Ectodermal cell (in vitro differentiated cells): ENCODE data around the gene ABO.
"Not testable (repeated sequence)": the region's sequence is repeated elsewhere in the genome, so short reads cannot be mapped to it uniquely, and the experiment has no call there.

Experiments used
- H3K27ac ChIP-seq: 2 replicates; pipeline ENCODE4 v1.7.0; 2013; ENCODE audit warnings: mild to moderate bottlenecking, low read depth, low read length; ENCODE audit not compliant: insufficient read depth, poor library complexity, severe bottlenecking
- H3K27me3 ChIP-seq: 2 replicates; pipeline ENCODE4 v1.7.0; 2013; ENCODE audit warnings: mild to moderate bottlenecking, low read length; ENCODE audit not compliant: insufficient read depth, control insufficient read depth, poor library complexity, severe bottlenecking
- H3K36me3 ChIP-seq: one replicate; pipeline ENCODE4 v1.7.0; 2013; ENCODE audit warnings: low read length; ENCODE audit not compliant: control insufficient read depth, insufficient read depth
- H3K4me1 ChIP-seq: one replicate; pipeline ENCODE4 v1.7.0; 2013; ENCODE audit warnings: low read length; ENCODE audit not compliant: control insufficient read depth, insufficient read depth
- H3K4me3 ChIP-seq: 2 replicates; pipeline ENCODE4 v1.7.0; 2013; ENCODE audit warnings: low read depth, low read length, control low read depth; ENCODE audit not compliant: insufficient read depth
- H3K9me3 ChIP-seq: 2 replicates; pipeline ENCODE4 v1.7.0; 2013; ENCODE audit warnings: mild to moderate bottlenecking, low read length, moderate library complexity; ENCODE audit not compliant: control insufficient read depth
- WGBS, 2 experiments: methylation state at CpG; one replicate each; pipeline ENCODE4 v1.1.7; 2013; ENCODE audit warnings: missing lambda C conversion rate in 2 of 2; 5-methylcytosine and 5-hydroxymethylcytosine counted together

The ABO gene

GRCh38 chr9:133246562-133246961 is 28.4 kb downstream of the ABO start:
- peaks cover 4% of the 10 kb centered on the region for H3K27me3 ChIP-seq
- H3K4me3 ChIP-seq: no peak overlapping the region
- no peak overlapping the region for H3K27ac ChIP-seq
- H3K36me3 ChIP-seq: no peaks in the 10 kb centered on the region
- no peaks in the 10 kb centered on the region for H3K9me3 ChIP-seq
- WGBS, 2 experiments: 89 to 90% methylated on average over 16 of the region's 16 CpGs
- no peaks in the 10 kb centered on the region for H3K4me1 ChIP-seq

- 92% methylated on average over 4 of the region's 8 CpGs for WGBS, 2 experiments
- Histone ChIP-seq H3K27me3 (peaks cover 12% of the 10 kb centered on the region), H3K4me1 (peaks cover 4% of the 10 kb centered on the region), H3K4me3 (no peak overlapping the region), H3K9me3 (no peaks in the 10 kb centered on the region), H3K36me3 (no peaks in the 10 kb centered on the region), H3K27ac (no peak overlapping the region)
These were observed 32.0 kb downstream of the ABO start for GRCh38 chr9:133242991-133243390.

- 82 to 83% methylated on average over 14 of the region's 14 CpGs for WGBS, 2 experiments
- peaks cover 19% of the 10 kb centered on the region for H3K27me3 ChIP-seq
These were observed 32.8 kb downstream of the ABO start for GRCh38 chr9:133242241-133242640.

GRCh38 chr9:133239533-133240090 is 35.4 kb downstream of the ABO start:
- H3K27me3 ChIP-seq: peaks cover 21% of the 10 kb centered on the region
- H3K4me1 ChIP-seq: peaks cover 4% of the 10 kb centered on the region
- no peak overlapping the region for H3K27ac ChIP-seq
- no peak overlapping the region for H3K4me3 ChIP-seq
- 86 to 87% methylated on average over 18 of the region's 18 CpGs for WGBS, 2 experiments
- H3K36me3 ChIP-seq: no peaks in the 10 kb centered on the region
- H3K9me3 ChIP-seq: no peaks in the 10 kb centered on the region

More at GRCh38 chr9:133242241-133242640, 32.8 kb downstream of the ABO start:
- Histone ChIP-seq H3K27ac (no peak overlapping the region), H3K36me3 (no peaks in the 10 kb centered on the region), H3K4me3 (no peak overlapping the region), H3K4me1 (peaks cover 4% of the 10 kb centered on the region), H3K9me3 (no peaks in the 10 kb centered on the region)

GRCh38 chr9:133238851-133239532 is 36.0 kb downstream of the ABO start:
- no peaks in the 10 kb centered on the region for H3K36me3 ChIP-seq
- H3K27me3 ChIP-seq: peaks cover 21% of the 10 kb centered on the region
- H3K4me1 ChIP-seq: peaks cover 4% of the 10 kb centered on the region
- 13 to 14% methylated on average over 26 of the region's 26 CpGs for WGBS, 2 experiments
- peak overlapping the region; percentile 32 for H3K4me3 ChIP-seq
- no peaks in the 10 kb centered on the region for H3K9me3 ChIP-seq
- peak overlapping the region; percentile 16 for H3K27ac ChIP-seq

GRCh38 chr9:133238272-133238850 is 36.6 kb downstream of the ABO start:
- no peaks in the 10 kb centered on the region for H3K9me3 ChIP-seq
- 9 to 10% methylated on average over 25 of the region's 25 CpGs for WGBS, 2 experiments
- H3K27me3 ChIP-seq: peaks cover 17% of the 10 kb centered on the region
- no peaks in the 10 kb centered on the region for H3K36me3 ChIP-seq
- peaks cover 4% of the 10 kb centered on the region for H3K4me1 ChIP-seq
- no peak overlapping the region for H3K27ac ChIP-seq
- peak overlapping the region; percentile 32 for H3K4me3 ChIP-seq

- no peak overlapping the region for H3K27ac ChIP-seq
These were observed 37.8 kb downstream of the ABO start for GRCh38 chr9:133237035-133237731.

GRCh38 chr9:133236291-133237034 is 38.5 kb downstream of the ABO start:
- 82 to 84% methylated on average over 19 of the region's 19 CpGs for WGBS, 2 experiments
- not testable (repeated sequence) for H3K36me3 ChIP-seq

More at GRCh38 chr9:133237035-133237731, 37.8 kb downstream of the ABO start:
- WGBS, 2 experiments: 83% methylated on average over 16 to 17 of the region's 17 CpGs
- Histone ChIP-seq H3K9me3 (no peaks in the 10 kb centered on the region), H3K36me3 (no peaks in the 10 kb centered on the region), H3K4me3 (no peak overlapping the region), H3K4me1 (peaks cover 4% of the 10 kb centered on the region), H3K27me3 (peaks cover 17% of the 10 kb centered on the region)

GRCh38 chr9:133235549-133236222 is 39.3 kb downstream of the ABO start:
- H3K27ac ChIP-seq: no peak overlapping the region
- no peaks in the 10 kb centered on the region for H3K36me3 ChIP-seq
- H3K27me3 ChIP-seq: peaks cover 17% of the 10 kb centered on the region
- 79 to 80% methylated on average over 4 of the region's 11 CpGs for WGBS, 2 experiments
- no peaks in the 10 kb centered on the region for H3K9me3 ChIP-seq
- H3K4me1 ChIP-seq: peaks cover 4% of the 10 kb centered on the region
- no peak overlapping the region for H3K4me3 ChIP-seq

More at GRCh38 chr9:133236291-133237034, 38.5 kb downstream of the ABO start:
- not testable (repeated sequence) for H3K4me1 ChIP-seq, H3K27ac ChIP-seq, H3K9me3 ChIP-seq, H3K4me3 ChIP-seq
- peaks cover 17% of the 10 kb centered on the region for H3K27me3 ChIP-seq
